Brain microvascular endothelial cell (primary cell): ENCODE data around the gene GZF1.

Experiments
- DNase-seq: peaks from one replicate; pipeline ENCODE4 v3.0.0-alpha.2; 2020
- H3K27ac ChIP-seq: fragments of 250-450 bp; sonication (Bioruptor Pico); 2 replicates; pipeline ENCODE4 v1.5.1; 2020; ENCODE audit warnings: mild to moderate bottlenecking, moderate library complexity
- H3K27me3 ChIP-seq: fragments of 250-450 bp; sonication (Bioruptor Pico); replicated peaks from 2 replicates; pipeline ENCODE4 v1.5.1; 2020; ENCODE audit warnings: mild to moderate bottlenecking
- H3K36me3 ChIP-seq: fragments of 250-450 bp; sonication (Bioruptor Pico); replicated peaks from 2 replicates; pipeline ENCODE4 v1.5.1; 2020; ENCODE audit warnings: mild to moderate bottlenecking
- H3K4me3 ChIP-seq: 2 replicates; pipeline ENCODE4 v1.5.1; 2011; ENCODE audit warnings: low read depth, mild to moderate bottlenecking, control low read depth, low read length, moderate library complexity
- in situ Hi-C: cut with HindIII; loops from 2 replicates; pipeline ENCODE4 v1.10.0; 2017; ENCODE audit warnings: low sequenced_read_pairs, low pct_ligation_motif_present
- TF ChIP-seq, protein P1 (sequence below): IDR thresholded peaks from 2 replicates; pipeline ENCODE4 v1.5.1; 2011; ENCODE audit warnings: low read depth, mild to moderate bottlenecking, moderate library complexity, low read length, control low read depth, inconsistent platforms; ENCODE audit errors: missing control alignments

GZF1 gene

DNA sequence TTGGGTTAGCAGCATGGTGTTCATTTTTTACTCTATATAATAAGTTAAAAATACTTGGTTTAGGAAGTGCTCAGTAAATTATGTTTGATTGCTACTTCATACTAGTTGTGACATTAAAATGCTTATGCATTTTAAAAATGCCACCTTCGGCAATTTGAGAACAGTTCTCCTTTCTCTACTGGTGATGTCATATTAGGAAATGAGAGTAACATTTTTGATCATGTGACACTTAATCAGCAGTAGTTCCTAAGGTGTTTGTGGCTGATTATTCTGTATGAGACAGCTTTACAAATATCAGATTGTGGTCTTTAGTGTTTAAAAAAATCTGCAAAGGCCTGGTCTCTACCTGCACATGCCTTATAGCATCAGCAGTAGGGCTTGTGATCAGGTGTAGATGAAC lies 4.4 kb downstream of the GZF1 start:
- TF ChIP-seq, protein P1, sequence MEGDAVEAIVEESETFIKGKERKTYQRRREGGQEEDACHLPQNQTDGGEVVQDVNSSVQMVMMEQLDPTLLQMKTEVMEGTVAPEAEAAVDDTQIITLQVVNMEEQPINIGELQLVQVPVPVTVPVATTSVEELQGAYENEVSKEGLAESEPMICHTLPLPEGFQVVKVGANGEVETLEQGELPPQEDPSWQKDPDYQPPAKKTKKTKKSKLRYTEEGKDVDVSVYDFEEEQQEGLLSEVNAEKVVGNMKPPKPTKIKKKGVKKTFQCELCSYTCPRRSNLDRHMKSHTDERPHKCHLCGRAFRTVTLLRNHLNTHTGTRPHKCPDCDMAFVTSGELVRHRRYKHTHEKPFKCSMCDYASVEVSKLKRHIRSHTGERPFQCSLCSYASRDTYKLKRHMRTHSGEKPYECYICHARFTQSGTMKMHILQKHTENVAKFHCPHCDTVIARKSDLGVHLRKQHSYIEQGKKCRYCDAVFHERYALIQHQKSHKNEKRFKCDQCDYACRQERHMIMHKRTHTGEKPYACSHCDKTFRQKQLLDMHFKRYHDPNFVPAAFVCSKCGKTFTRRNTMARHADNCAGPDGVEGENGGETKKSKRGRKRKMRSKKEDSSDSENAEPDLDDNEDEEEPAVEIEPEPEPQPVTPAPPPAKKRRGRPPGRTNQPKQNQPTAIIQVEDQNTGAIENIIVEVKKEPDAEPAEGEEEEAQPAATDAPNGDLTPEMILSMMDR, result no peak
- H3K36me3 ChIP-seq, result peaks cover 44% of the 10 kb centered on the region
- no peak for DNase-seq
- no peak overlapping the region for H3K4me3 ChIP-seq
- H3K27ac ChIP-seq, result no peak overlapping the region
- H3K27me3 ChIP-seq, result no peaks in the 10 kb centered on the region
- in situ Hi-C loops, result no loop called here

DNA sequence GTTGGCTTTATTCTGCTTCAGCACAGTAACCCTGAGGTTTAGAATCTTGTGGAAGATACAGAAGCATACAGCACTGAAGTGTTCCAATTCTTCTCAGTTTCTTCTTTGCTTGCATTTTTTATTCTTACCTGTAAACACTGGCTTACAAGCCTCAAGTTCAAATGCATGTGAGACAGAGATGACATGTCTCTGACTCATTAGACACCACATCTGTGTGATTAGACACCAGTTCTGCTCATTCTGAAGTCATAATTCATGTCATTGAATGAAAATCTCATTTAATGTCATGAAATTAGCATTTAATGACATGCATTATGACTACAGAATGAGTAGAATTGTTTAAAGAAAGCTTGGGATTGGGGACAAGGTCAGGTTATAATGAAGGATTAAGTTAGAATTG lies 5.8 kb downstream of the GZF1 start:
- peaks cover 52% of the 10 kb centered on the region for H3K36me3 ChIP-seq
- TF ChIP-seq, protein P1, result no peak
- in situ Hi-C loops, result no loop called here

DNA sequence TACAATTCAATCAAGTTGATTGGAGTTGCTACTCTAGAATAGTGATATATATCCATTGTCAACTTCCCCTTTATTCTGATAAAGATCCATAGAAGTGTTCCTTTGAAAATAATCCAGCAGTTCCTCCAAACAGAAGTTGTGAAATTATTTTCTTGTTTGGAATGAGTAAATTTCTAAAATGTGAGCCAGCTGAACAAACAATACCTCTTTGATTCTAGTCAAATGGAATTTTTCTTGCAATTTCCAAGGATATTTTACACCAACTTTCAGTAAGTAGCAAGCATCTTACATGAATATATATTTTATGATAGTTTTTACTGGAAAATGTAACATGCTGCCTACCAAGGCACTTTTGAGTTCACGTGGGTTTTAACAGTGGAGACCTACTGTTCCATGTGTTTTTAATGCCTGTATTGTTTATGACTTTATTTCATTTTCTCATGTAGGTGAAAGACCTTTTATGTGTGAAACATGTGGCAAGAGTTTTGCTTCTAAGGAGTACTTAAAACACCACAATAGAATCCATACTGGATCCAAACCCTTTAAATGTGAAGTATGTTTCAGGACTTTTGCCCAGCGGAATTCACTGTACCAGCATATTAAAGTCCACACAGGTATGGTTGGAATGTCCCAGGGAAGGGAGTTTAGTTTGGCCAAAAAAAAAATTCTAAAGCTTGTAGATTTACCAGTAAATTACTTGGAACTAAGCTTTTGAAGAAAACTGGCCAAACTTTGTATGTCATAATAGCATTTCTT lies 6.5 kb downstream of the GZF1 start:
- DNase-seq, result no peak
- in situ Hi-C loops, result no loop called here
- TF ChIP-seq, protein P1, result no peak
- Histone ChIP-seq H3K36me3 (peaks cover 59% of the 10 kb centered on the region), H3K27ac (no peak overlapping the region), H3K4me3 (no peak overlapping the region), H3K27me3 (no peaks in the 10 kb centered on the region)

More for the DNA sequence above, 5.8 kb downstream of the GZF1 start:
- Histone ChIP-seq H3K27ac (no peak overlapping the region), H3K4me3 (no peak overlapping the region), H3K27me3 (no peaks in the 10 kb centered on the region)
- DNase-seq, result no peak

DNA sequence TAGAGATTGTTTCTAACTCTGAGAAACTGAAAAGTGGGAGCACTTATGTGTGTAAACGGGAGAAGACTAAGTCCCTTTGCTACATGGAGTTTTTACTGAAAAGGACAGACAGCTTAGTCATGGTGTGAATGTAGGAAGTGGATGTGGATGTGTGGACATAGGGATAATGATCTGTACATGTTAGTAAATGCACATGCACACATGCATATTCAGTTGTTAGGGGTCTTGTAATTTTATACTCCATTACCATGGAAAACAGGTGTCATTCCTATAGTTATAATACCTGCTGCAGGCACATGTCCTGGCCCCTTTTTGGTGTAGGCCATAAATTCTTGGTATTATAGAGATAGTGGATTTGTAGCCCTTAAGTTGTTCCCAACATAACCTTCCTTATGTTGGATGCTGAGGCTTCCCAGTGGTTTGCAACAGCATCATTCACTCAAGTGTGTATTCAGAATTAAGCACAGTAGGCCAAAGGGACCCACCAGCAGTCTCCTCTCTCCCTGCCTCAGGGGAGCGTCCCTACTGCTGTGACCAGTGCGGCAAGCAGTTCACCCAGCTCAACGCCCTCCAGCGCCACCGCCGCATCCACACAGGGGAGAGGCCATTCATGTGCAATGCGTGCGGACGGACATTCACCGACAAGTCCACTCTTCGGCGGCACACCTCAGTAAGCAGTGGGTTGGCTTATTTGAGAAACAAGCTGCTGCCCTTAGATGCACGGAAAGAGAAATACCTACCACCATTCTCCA lies 7.3 kb downstream of the GZF1 start:
- Histone ChIP-seq H3K36me3 (peaks cover 65% of the 10 kb centered on the region), H3K27me3 (no peaks in the 10 kb centered on the region), H3K4me3 (no peak overlapping the region), H3K27ac (no peak overlapping the region)
- no peak for DNase-seq
- in situ Hi-C loops, result no loop called here
- TF ChIP-seq, protein P1, result no peak

DNA sequence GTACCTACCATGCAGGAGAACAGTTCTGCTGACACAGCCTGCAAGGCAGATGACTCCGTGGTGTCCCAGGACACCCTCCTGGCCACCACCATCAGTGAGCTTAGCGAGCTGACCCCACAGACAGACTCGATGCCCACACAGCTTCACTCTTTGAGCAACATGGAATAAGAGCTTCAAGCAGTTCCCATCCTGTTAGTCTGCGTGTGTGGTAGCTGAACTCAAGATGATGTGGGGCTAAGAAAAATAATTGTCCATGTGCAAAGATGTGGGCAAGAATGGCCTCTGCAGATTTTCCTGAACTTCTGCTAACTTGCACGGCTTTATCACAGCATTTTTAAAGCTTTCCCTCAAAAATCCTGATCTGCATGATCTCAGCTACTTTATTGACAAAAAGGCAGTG lies 8.3 kb downstream of the GZF1 start:
- DNase-seq, result no peak
- Histone ChIP-seq H3K36me3 (peaks cover 61% of the 10 kb centered on the region), H3K27me3 (no peaks in the 10 kb centered on the region), H3K4me3 (no peak overlapping the region), H3K27ac (no peak overlapping the region)
- TF ChIP-seq, protein P1, result no peak
- in situ Hi-C loops, result no loop called here

DNA sequence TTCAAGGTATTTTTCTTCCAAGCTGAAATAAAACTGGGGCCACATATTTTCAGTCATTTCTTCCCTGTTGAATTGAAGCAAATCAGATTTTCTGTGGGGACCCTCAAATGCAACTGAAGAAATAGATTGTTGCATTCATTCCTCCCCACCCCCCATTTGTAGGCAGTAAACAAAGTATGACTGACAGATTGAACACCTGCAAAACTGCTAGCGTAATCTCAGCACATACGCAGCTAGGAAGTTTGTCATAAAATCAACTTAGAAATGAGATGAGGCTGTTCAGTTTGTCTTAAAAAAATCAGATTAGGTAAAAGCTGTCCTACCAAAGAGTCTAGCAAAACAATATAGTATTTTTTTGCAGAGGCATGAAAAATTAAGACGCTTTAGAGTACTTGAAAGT lies 8.9 kb downstream of the GZF1 start:
- TF ChIP-seq, protein P1, result no peak
- H3K36me3 ChIP-seq, result peaks cover 61% of the 10 kb centered on the region

More for the DNA sequence above, 8.9 kb downstream of the GZF1 start:
- in situ Hi-C loops, result no loop called here
- Histone ChIP-seq H3K4me3 (no peak overlapping the region), H3K27me3 (no peaks in the 10 kb centered on the region), H3K27ac (no peak overlapping the region)
- DNase-seq, result no peak
